ENCODE results near the gene ADAMTS8. TPM values are rescaled to one million over a fixed set of nuclear protein-coding genes. Genes with fewer than 3 reads are reported as not detected.

Gene ADAMTS8
- total RNA-seq: 0.19 and 0.28 TPM in 2 replicates

GRCh38 chr11:130428316-130429119 lies at the start of gene ADAMTS8:
Gene ADAMTS8 (minus strand): TSS chr11:130428609. CDS start chr11:130428286, 323 bp downstream.

GRCh38 chr11:130448416-130449309 lies 20.3 kb upstream of the ADAMTS8 start, which contains the start of gene ADAMTS15:
Gene ADAMTS15 (plus strand): TSS chr11:130448645. CDS start chr11:130448974, 329 bp downstream.

Other genes with a start within 250 kb of the ADAMTS8 start
- gene ZBTB44, start 113.7 kb downstream of the ADAMTS8 start, total RNA-seq: 21.5 and 45.7 TPM in 2 replicates
- gene ADAMTS15, start 20.0 kb upstream of the ADAMTS8 start, total RNA-seq: 13.5 and 29.1 TPM in 2 replicates

Data from regular cardiac myocyte (primary cell).